NCI-H1930 (cell line): Measurements from ENCODE around the gene KIAA0753.
"Not testable (repeated sequence)": the region's sequence is repeated elsewhere in the genome, so short reads cannot be mapped to it uniquely, and the experiment has no call there.

Experiments used
- DNase-seq, 2 experiments: peaks; one replicate each; lab custom pipeline; 2025; lab: John Stamatoyannopoulos, UW

KIAA0753 gene

DNA sequence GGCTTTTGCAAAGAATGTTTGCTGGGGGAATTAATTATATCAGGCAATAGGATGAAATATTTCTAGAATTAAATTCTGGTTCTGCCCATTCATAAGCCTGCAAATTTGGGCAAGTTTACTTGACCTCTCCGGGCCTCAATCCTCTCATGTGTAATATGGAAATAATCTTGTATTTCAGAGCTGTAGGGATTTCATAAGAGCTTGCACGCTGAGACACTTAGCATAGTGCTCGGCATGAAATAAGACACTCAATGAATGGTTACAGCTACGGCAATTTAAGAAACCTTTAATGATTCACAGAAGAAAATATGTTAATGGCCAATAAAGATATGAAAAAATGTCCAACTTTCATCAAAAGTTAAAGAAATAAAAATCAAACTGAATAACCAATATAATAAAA lies 43.6 kb downstream of the KIAA0753 start:
- no peak for DNase-seq

DNA sequence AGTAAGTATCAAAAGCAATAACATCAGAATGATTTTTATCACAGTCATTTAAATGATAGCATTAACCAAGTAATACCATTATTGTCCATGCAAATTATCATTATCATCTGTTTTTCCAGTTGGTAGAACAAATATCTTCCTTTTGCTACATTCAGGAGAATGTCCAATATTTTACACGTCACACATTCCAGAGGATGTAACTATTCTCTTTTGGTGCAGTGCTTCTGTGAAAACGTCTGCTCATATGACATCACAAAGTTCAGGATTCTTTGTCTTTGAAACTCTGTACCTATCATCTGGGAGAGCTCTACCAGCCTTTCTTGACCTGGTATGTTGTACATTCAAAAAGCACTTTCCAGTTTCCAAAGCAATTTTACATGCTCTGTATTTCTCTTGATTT lies 44.0 kb downstream of the KIAA0753 start:
- no peak for DNase-seq

DNA sequence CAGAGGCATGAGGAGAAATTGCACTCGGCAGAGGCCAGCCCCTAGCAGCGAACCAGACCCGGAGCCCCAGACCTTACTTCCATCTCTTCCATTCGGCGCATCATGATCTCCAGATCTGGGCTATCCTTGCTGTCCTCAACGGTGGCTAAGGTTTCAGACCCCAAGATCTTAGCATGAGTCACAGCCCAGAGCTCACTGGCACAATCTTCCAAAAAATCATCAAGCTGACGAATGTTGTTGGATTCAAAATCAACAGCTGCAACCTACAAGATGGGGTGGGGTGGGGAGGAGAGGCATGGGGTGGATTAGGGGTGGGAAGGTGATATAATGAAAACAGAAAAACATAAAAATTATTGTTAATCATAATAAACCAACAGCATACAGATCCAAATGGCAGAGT lies 44.4 kb downstream of the KIAA0753 start:
- DNase-seq: no peak

DNA sequence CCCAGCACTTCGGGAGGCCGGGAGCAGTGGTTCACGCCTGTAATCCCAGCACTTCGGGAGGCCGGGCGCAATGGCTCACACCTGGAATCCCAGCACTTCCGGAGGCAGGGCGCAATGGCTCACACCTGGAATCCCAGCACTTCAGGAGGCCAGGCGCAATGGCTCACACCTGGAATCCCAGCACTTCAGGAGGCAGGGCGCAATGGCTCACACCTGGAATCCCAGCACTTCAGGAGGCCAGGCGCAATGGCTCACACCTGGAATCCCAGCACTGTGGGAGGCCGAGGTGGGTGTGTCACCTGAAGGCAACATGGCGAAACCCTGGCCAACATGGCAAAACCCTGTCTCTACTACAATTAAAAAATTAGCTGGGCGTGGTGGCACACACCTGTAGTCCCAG lies 47.1 kb downstream of the KIAA0753 start:
- DNase-seq: not testable (repeated sequence)

DNA sequence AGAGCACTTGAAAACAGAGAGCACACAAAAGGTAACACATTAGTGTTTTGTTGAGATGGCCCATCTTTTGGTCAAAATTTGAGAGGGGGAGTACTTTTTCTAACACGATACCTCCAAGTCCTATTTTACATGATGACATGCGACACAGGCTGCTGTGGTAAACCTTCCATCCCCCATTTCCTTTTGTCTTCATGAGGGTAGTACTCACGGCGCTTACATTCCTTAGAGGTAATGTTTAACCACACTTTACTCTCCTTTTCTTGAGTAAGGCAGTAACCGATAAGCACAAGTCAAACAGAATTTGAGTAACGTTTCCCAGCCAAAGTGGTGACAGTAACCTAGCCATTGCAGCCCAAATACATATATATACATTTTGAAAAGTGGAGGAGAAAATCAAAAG lies 48.3 kb downstream of the KIAA0753 start:
- no peak for DNase-seq

DNA sequence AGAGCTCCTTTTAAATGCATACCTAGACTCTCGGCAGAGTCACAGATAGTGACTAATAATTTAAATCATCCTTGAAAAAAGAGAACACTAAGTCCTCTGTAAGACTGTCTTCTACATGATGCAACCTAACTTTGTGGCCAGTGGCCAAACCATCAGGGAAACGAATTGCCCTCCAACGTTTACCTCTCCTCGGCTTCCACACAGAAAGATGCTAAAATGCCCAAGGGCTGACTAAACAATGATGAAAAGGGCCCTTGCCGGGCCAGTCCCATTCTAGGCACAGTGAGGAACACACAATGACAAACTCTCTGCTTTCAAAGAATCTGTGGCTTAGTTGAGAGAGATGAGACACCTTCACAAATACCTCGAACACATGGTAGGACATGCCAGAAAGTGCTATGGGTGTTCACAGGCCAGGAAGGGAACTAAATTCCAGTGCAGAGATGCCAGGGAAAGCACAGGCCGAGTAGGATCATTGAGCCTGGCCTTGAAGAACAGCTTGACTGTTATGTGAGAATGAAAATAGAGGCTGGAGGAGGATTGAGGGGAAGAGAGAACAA lies 48.8 kb downstream of the KIAA0753 start:
- no peak for DNase-seq

DNA sequence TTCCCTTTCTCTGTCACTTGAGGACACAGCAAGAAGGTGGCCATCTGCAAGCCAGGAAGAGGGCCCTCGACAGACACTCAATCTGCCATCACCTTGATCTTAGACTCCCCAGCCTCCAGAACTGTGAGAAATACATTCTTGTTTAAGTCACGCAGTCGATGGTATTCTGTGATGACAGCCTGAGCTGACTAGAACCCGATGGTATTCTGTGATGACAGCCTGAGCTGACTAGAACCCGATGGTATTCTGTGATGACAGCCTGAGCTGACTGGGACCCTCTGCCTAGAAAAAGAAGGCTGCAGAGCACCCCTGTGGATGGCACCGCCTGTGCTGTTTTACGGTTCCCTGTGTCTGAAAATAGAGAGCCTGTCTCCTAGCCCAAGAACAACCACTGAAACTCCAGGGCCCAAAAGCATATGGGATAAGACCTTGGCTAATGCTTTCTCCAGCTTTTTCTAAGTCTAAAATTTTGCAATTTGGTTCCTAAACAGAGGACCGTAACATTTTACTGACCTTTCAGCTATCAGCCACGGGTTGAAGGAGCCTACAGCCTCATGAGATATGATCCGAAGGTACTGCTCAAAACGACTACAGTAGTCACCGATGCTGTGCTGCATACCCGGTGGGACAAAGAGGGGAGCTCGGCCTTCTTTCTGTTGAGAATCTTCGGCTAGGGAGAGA lies 51.1 kb downstream of the KIAA0753 start:
- DNase-seq: no peak

DNA sequence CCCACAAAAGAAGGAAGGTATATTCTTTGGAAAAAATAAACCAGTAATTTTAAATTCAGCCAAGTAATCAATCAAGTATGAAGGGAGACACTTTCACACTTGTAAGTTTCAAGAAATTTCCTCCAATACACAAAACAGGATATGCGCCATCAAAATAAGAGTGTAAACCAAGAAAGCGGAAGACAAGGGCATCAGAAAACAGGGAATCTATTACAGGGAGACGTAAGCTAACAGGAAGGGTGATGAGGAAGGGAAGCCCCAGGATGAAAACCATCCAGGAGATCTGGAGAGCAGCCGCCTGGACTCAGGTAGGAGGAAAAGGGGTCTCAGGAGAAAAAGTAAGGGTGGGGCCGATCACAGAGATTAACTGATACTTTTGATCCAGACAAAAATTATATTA lies 52.3 kb downstream of the KIAA0753 start:
- no peak for DNase-seq

DNA sequence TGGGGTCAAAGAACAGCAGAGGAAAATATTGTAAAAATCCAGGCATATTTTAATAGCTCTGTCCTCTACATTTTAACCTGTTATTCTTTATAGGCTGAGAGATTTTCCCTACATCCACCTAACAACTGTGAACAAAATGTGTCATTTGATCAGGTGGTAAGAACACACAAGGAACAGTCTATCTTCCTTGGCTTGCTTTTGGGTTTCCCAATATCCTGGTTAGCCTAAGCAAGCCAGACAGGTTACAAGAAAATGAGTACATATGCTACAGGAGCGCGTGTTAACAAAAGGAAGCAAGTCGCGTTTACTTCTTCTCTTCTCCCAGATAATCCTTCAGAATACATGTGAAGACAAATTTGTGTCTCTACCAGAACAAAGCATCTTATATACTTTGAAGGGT lies 53.2 kb downstream of the KIAA0753 start:
- DNase-seq: no peak

DNA sequence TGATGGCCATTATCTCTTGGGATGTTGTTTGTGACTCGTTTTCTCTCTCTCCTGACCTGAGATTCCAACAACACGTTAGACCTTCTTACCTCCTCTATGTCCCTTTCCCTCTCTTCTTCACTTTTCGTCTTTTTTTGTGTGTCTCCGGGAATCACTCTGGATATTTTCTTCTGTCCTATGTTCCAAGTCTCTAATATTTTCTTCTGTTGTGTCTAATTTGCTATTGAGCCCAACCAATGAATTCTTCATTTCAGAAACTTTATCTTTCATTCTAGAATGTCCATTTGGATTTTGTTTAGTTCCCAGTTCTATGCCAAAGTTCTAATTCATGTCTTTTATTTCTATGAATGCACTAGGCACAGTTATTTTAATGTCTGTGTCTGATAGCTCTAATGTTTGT lies 57.1 kb downstream of the KIAA0753 start:
- no peak for DNase-seq

DNA sequence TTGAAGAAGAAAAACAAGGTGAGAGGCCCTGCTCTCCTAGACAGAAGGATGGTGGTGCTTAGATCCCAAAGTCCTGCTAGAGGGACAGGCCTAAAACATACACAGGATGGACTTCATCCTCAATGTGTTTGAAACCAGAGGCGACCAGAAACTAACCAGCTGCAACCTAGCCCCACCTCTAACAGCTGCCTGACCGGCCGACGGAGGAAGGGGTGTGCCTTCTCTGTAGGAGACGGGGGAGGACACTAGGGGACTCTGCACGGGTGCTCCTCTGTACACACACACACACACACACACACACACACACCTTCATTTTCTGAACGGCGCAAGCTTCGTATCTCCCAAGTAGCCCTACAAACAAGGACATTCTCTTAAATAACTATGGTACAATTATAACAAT lies 59.9 kb downstream of the KIAA0753 start:
- no peak for DNase-seq

DNA sequence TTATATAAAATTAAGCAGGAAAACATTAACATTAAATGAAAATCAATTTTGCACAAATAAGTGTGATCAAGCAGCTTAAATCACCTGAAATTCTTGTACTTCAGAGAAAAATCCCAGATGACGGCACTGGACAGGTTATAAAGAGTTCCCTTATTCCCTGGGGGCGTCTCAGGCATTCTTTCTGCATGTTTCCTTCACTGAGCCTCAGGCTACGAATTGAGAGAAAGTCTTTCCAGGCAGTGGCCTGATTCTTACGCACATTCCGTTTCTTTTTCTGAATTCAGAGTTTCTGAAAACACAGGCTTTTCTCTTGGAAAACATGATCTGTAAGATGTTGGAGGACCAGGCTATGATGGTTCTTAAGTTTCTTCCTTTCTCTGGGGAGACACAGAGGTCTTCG lies 62.0 kb downstream of the KIAA0753 start:
- no peak for DNase-seq

DNA sequence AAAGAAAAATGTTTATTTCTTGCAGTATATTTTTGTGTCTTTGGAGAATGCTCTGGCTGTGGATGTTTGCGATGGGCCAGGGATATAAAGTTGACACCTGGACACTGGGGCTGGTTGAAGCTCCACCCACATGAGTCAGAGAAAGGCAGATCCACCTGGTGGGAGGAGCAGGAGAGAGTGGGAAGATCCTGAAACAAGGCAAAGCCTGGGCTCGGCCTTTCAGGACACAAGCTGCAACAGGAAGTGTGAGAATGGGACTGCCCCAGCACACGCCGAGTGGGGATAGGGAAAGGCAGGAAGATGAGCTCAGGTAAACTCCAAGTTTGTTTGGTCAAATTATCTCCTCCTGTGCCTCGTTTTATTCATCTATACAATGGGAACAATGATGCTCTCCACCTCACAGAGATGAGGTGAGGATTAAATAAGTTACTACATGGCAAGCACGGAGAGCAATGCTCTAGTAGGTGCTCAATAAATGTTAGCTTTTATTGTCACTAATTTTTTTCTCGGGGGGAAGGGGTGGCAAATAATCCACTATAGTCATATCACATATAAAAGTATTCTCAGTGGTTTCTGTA lies 62.7 kb downstream of the KIAA0753 start:
- DNase-seq: no peak

DNA sequence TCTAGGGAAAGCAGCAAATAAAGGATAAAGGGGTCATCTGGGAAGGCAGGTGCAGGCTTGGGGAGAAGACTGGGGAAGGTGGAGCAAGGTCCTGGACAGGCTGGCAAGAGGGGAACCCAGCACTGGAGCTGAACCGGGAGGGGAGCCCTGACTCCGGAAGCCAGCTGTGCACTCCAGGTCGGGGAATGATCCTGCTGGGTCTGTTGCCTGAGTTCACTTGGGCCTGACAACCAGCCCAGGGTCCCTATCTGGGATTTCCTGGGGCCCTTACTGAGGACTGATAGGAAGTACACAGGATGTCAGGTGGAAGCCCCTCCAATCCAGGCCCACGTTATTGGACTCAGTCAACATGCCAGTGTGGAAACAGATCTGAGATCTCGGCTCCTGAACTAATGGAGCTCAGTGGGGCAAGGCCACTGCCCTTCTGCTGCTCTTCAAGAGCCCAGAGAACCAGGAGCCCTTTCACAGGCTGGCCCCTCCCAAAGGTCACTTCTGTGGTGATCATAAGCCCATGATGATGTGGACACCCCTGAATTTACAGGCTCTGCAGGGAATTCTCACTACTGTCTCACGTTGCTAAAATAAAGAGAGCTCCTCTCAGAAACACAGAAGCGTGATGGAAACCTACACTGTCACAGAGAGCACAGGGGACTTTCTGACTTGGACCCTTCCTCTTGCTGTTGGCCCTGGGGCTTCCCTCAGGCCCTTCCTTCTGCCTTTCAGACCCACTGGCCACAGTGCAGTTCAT lies 64.3 kb downstream of the KIAA0753 start:
- DNase-seq: no peak

DNA sequence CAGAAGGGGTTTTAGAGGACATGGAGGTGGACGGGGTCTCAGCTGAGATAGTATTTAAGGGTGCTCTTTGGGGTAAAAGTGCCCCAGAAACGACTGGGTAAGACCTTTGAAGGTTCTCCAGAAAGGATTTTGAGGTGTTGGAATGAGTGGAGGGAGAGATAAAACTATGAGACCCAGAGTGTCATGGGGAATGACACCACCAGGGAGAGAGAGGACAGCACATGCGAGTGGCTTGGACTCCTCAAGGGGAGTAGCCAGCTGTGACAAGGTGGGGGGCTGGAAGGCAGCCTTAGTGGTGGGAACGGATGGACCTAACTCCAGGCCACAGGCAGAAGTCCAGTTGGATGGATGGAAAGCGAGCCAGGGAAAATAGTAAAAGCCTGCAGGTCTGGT lies 64.9 kb downstream of the KIAA0753 start:
- DNase-seq: no peak

DNA sequence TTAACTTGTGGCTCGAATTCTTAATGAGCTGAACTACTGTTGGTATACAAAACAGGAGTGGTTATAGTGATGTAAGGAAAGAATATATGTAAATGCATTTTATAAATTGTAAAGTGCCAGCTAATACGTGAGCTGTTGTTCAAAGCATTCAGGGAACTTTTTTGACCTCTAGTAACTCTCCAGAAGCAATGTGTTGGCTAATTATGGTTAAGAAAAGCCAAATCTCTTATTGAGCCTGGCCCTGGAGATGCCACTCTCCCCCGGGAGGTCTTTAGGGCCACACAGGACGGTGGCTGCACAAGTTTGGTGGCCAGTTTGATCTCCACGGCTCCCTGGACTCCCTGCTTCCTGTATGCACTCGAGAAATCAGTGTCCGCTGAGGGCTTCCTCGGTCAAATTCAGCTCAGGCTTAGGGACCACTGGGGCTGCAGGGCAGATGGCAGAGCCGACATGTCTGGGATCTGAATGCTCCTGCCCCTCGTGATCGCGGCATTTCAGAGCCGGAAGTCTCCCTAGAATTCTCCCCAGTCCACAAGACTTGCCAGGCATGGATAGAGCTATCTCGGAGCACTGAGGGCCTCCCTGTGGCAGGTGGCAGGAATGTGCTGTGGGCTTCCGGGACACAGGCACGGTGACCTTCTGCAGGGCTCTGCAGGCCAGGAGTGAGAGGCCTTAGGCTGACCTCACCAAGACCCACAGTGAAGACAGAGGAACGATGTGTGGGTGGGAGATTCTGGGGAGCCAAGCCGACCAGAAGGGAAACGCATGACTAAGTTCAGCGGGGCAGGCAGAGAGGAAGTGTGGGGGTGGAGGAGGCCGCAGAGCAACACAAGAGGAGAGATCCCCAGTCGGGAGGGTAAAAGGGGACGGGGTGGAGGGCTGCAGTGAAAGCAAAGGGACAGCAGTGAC lies 65.6 kb downstream of the KIAA0753 start:
- DNase-seq: no peak

DNA sequence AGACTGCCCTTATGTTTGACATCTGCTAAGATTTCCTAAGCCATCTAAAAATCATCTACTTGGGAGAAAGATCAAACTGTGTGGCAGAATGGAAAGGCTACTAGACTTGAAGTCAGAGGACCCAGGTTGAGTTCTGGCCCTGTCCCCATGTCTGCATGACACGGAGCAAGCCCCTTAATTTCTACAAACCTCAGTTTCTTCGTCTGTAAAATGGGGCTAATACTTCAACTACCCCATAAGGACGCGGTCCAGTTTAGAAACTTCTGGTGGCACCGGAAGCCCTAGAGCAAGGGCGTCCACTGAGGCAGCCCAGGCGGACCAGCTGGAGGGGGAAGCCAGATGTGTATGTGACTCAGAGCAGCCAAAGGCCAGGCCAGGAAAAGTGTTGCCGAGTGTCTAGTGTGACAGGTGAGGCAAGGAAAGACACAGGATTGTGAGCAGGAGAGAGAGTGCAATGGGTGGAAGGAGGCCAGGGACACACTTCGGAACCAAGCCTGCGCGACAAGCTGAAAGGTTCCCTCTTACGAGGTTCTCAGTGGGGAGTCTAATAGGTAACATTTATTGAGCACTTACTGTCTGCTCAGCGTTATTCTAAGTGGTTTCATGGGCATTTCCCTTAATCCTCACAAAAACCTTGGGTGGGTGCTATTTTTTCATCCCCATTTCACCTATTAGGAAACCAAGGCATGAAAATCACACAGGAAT lies 66.4 kb downstream of the KIAA0753 start:
- no peak for DNase-seq

DNA sequence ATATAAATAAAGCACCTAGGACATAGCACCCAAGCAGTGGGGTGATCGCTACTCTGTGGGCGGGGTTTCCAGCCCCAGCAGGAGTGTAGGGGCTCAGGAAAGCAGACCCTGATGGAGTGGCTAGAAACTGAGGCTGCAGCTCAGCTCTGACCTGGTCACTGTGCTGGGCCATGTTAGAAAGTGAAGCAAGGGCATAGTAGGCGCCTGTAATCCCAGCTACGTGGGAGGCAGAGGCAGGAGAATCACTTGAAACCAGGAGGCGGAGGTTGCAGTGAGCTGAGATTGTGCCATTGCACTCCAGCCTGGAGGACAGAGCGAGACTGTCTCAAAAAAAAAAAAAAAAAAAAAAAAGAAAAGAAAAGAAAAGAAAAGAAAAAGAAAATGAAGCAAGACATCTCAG lies 67.0 kb downstream of the KIAA0753 start:
- DNase-seq: not testable (repeated sequence)

DNA sequence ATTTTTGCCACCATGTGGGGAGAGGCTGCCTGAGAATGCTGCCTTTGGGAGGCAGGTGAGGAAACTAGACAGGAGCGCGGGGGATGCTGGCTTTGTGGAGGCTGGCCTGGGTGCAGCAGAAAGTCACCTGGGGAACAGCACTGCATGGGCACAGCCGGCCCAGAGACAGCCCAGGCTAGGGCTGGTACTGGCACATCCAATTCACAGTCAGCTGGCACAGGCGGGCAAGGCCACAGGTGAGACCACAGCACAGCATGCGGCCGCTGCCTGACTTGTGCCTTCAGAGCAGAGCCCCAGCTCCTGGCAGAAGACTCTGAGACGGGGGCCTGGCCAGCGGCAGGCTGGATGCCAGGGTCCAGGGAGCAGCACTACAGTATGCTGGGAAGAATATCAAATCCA lies 67.5 kb downstream of the KIAA0753 start:
- DNase-seq: no peak

DNA sequence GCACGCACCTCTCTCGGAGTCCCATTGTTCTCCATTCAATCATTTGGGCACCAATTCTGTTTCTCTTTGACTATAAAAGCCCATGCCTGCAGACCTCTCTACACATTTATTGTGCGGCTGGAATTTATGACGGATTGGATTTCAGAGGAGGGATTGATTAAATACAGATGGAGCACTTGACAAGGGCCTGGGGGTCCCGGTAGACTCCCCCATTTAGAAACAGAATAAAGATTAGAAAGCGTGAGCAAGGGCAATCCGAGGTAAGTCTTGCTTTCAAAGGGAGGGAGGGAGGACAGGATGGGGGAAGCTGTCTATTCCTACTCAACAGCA lies 69.1 kb downstream of the KIAA0753 start:
- no peak for DNase-seq

DNA sequence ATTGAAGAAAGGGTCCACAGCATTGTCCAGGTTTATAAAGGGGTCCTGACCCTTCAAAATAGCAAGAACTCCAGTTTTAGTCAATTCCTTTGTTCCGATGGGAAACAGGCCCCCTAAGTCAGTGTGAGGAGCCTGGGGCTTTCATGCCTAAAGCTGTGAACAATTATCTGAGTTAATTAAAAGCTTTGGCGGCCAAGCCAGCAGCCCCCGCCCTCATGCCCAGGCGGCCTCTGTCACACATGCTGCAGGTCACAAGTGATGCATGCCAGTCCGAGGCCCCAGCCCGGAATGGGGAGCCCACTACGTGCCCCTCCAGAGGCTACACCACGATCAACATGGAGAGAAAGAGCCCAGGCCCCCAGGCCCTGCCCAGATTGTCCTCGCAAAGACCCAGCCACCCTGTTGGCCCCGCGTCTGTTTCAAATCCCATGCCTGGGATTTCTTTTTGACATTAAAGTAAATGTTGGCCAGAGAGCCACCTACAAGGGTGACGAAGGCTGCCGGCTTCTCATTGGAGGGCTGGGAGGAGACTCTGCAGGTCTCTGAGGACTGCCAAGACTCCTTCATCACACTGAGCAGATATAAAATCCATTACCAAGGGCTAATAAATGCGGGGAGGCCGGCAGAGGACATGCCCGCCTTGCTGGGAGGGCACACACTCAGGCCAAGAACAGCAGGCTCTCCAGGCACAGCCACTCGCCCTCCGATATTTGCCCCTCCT lies 69.6 kb downstream of the KIAA0753 start:
- no peak for DNase-seq
